Thyroid gland (tissue), 4 donors: ENCODE results near the gene NPC1L1. TPM values are rescaled to one million over a fixed set of nuclear protein-coding genes. Genes with fewer than 3 reads are reported as not detected.

Experiments
- DNase-seq, 2 donors: peaks; one replicate each; pipeline ENCODE4 v3.0.0-alpha.2; 2019
- H3K27ac ChIP-seq, 3 donors: fragments of 200-600 bp; sonication (generic); 1 replicate in 2 of 3; 2 replicates in 1 of 3; pipeline ENCODE4 v1.5.1; 2016 to 2019; ENCODE audit warnings: mild to moderate bottlenecking in 1 of 3, moderate library complexity in 1 of 3
- H3K27me3 ChIP-seq: fragments of 200-600 bp; sonication (generic); one replicate; pipeline ENCODE4 v1.5.1; 2019
- H3K36me3 ChIP-seq, 2 donors: fragments of 200-600 bp; sonication (generic); one replicate each; pipeline ENCODE4 v1.5.1; 2016 to 2019
- H3K4me1 ChIP-seq, 2 donors: fragments of 200-600 bp; sonication (generic); one replicate each; pipeline ENCODE4 v1.5.1; 2017 to 2019
- H3K4me3 ChIP-seq, 3 donors: fragments of 200-600 bp; sonication (generic); replicated peaks in 1 of 3; 1 replicate in 2 of 3; 2 replicates in 1 of 3; pipeline ENCODE4 v1.5.1; 2016; ENCODE audit warnings: mild to moderate bottlenecking in 1 of 3
- H3K9me3 ChIP-seq: fragments of 200-600 bp; sonication (generic); one replicate; pipeline ENCODE4 v1.5.1; 2017
- CTCF ChIP-seq, 6 experiments: fragments of 200-600 bp in 3 of 6; fragments of 450-650 bp in 3 of 6; sonication (generic) in 3 of 6; IDR thresholded peaks; one replicate each; pipeline ENCODE4 v1.5.1; 2016 to 2019; ENCODE audit warnings: antibody characterized with exemption in 6 of 6, mild to moderate bottlenecking in 2 of 6, inconsistent platforms in 1 of 6, moderate library complexity in 1 of 6
- POLR2A ChIP-seq, 2 donors: fragments of 450-650 bp; IDR thresholded peaks; one replicate each; pipeline ENCODE4 v1.6.1; 2017; ENCODE audit warnings: antibody characterized with exemption in 2 of 2, mild to moderate bottlenecking in 2 of 2, moderate library complexity in 1 of 2
- WGBS, 2 donors: methylation state at CpG; one replicate each; pipeline ENCODE4 v1.1.5; 2017; 5-methylcytosine and 5-hydroxymethylcytosine counted together
- intact Hi-C: fragments of 100-400 bp; cut with DNase I; formaldehyde crosslinking; loops from one replicate; pipeline ENCODE4 v1.15.1; 2023
- total RNA-seq, 4 donors: library from RNA; depleted of rRNA; stranded (reverse); fragments of >200 nt; gene quantifications; one replicate each; pipeline ENCODE4 v1.2.3, GENCODE V29; 2016

NPC1L1 gene
- total RNA-seq, 4 donors from 2014 or later, result not detected

GRCh38 chr7:44531421-44532380 is 9.4 kb downstream of the NPC1L1 start:
- H3K9me3 ChIP-seq, result no peaks in the 10 kb centered on the region
- WGBS, 2 donors, result 80 to 82% methylated on average over 5 to 16 of the region's 17 CpGs
- H3K36me3 ChIP-seq, result no peaks in the 10 kb centered on the region
- H3K27ac ChIP-seq, result no peak overlapping the region
- no peak for DNase-seq
- H3K27me3 ChIP-seq, result no peaks in the 10 kb centered on the region
- H3K4me3 ChIP-seq, result no peak overlapping the region
- no peaks in the 10 kb centered on the region for H3K4me1 ChIP-seq
- intact Hi-C loops, result no loop called here
- no peak for TF ChIP-seq CTCF (IDR thresholded peaks at IDR 0.05)
- no peak for TF ChIP-seq POLR2A (IDR thresholded peaks at IDR 0.05)

GRCh38 chr7:44530990-44531389 is 10.1 kb downstream of the NPC1L1 start:
- intact Hi-C loops, result no loop called here
- no peaks in the 10 kb centered on the region for H3K27me3 ChIP-seq
- no peaks in the 10 kb centered on the region for H3K36me3 ChIP-seq
- H3K4me3 ChIP-seq, result no peak overlapping the region
- WGBS, 2 donors, result 56 to 76% methylated on average over 10 of the region's 10 CpGs
- no peak for DNase-seq
- TF ChIP-seq POLR2A (IDR thresholded peaks at IDR 0.05) (no peak), CTCF (IDR thresholded peaks at IDR 0.05) (no peak)
- H3K4me1 ChIP-seq, result no peaks in the 10 kb centered on the region
- no peak overlapping the region for H3K27ac ChIP-seq
- no peaks in the 10 kb centered on the region for H3K9me3 ChIP-seq

GRCh38 chr7:44524811-44525388 is 16.2 kb downstream of the NPC1L1 start:
- no peak for DNase-seq
- H3K4me3 ChIP-seq, result no peak overlapping the region
- H3K4me1 ChIP-seq, result no peaks in the 10 kb centered on the region
- no peaks in the 10 kb centered on the region for H3K27me3 ChIP-seq
- WGBS, 2 donors, result 79 to 82% methylated on average over 3 of the region's 3 CpGs
- no peak for TF ChIP-seq POLR2A (IDR thresholded peaks at IDR 0.05)
- no peak for TF ChIP-seq CTCF (IDR thresholded peaks at IDR 0.05)
- intact Hi-C loops, result no loop called here
- no peaks in the 10 kb centered on the region for H3K9me3 ChIP-seq
- no peaks in the 10 kb centered on the region for H3K36me3 ChIP-seq
- no peak overlapping the region for H3K27ac ChIP-seq

GRCh38 chr7:44522315-44522714 is 18.8 kb downstream of the NPC1L1 start:
- no peak overlapping the region for H3K27ac ChIP-seq
- no peaks in the 10 kb centered on the region for H3K27me3 ChIP-seq
- 89 to 98% methylated on average over 3 of the region's 3 CpGs for WGBS, 2 donors

More at GRCh38 chr7:44522315-44522714, 18.8 kb downstream of the NPC1L1 start:
- Histone ChIP-seq H3K36me3 (no peaks in the 10 kb centered on the region), H3K4me3 (no peak overlapping the region), H3K9me3 (no peaks in the 10 kb centered on the region), H3K4me1 (no peaks in the 10 kb centered on the region)
- intact Hi-C loops, result no loop called here
- DNase-seq, result no peak
- TF ChIP-seq CTCF (IDR thresholded peaks at IDR 0.05) (no peak), POLR2A (IDR thresholded peaks at IDR 0.05) (no peak)
